ENCODE measurements around the gene PDHX. TPM values are rescaled to one million over a fixed set of nuclear protein-coding genes. Genes with fewer than 3 reads are reported as not detected.

Gene PDHX
- polyA plus RNA-seq, 2 donors = 13.6 to 13.7 TPM

DNA sequence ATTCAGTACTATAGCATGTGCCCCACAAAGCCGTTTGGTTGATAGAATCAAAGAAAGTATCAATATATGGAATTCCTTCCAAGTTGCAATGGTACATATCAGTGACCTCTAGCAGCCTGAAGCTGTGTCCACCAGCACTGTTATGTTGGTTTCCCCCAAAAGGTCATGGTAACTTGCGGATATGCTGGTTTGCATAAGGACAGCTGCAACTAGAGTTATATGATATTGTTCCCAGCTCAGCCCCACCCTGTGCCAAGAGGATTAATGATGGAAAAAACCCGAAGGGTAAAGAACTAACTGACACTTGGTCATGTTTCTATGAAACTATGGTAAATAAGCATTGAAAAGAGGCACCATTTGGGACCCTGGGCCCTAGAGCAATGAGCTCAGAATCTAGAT, 93.5 kb downstream of the PDHX start:
- H3K9me3 ChIP-seq (ENCODE audit: control insufficient read depth in 2 of 2, insufficient read depth in 1 of 2, low read depth in 1 of 2, low read length in 1 of 2) = no peaks in the 10 kb centered on the region
- H3K36me3 ChIP-seq (ENCODE audit: control insufficient read depth in 2 of 2, insufficient read depth in 2 of 2, low read length in 1 of 2) = no peaks in the 10 kb centered on the region
- WGBS, 2 donors = 27 to 29% methylated on average over 3 of the region's 3 CpGs
- H3K4me1 ChIP-seq (ENCODE audit: control insufficient read depth in 2 of 2, insufficient read depth in 2 of 2, low read length in 1 of 2) = peaks cover 0 to 6% of the 10 kb centered on the region in 2 donors
- H3K27ac ChIP-seq (ENCODE audit: low read depth in 2 of 2, low read length in 1 of 2) = peak overlapping the region; percentile 57 to 65
- no peaks in the 10 kb centered on the region for H3K27me3 ChIP-seq (ENCODE audit: control insufficient read depth in 1 of 2, insufficient read depth in 2 of 2, low read length in 2 of 2)
- H3K4me3 ChIP-seq (ENCODE audit: low read depth in 1 of 2, low read length in 2 of 2) = no peak overlapping the region

DNA sequence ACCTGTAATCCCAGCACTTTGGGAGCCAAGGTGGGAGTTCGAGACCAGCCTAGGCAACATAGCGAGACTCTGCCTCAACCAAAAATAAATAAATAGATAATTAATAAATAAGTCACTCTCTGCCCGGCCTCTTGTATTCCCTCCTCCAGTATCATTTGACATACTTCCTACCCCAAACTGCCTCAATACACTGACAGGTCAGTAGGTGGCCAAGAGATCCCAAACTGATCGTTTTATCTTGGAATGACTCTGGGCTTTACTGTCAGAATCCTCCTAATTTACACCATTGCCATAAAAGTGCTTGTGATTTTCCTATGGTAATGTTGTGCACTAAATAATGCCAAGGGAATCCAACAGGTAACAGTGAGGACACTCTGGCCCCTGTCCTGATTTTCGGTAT, 94.2 kb downstream of the PDHX start:
- Histone ChIP-seq H3K27me3 (ENCODE audit: control insufficient read depth in 1 of 2, insufficient read depth in 2 of 2, low read length in 2 of 2) (no peaks in the 10 kb centered on the region), H3K4me3 (ENCODE audit: low read depth in 1 of 2, low read length in 2 of 2) (no peak overlapping the region), H3K36me3 (ENCODE audit: control insufficient read depth in 2 of 2, insufficient read depth in 2 of 2, low read length in 1 of 2) (no peaks in the 10 kb centered on the region), H3K4me1 (ENCODE audit: control insufficient read depth in 2 of 2, insufficient read depth in 2 of 2, low read length in 1 of 2) (peaks cover 0 to 6% of the 10 kb centered on the region in 2 donors), H3K27ac (ENCODE audit: low read depth in 2 of 2, low read length in 1 of 2) (peak overlapping the region; percentile 16 to 65), H3K9me3 (ENCODE audit: control insufficient read depth in 2 of 2, insufficient read depth in 1 of 2, low read depth in 1 of 2, low read length in 1 of 2) (no peaks in the 10 kb centered on the region)
- 68 to 74% methylated on average over 5 of the region's 5 CpGs for WGBS, 2 donors

DNA sequence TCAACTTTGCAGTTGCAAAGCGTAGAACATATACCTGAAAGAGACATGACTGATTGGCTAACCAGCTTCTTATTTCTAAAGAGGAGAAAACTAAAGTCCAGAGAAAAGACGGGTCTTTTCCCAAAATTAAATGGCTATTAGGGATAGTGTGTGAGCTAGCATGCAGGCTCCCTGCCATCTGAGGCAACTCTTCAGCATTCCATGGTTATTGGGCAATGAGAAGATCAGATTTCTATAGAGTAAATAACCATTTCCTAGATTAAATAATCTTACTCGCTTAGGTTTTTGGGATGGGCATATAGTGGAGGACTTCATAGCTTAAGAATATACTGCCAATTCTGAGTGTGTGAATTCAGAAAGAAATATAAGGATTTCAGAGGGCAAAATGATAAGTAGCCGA, 95.0 kb downstream of the PDHX start:
- no peaks in the 10 kb centered on the region for H3K27me3 ChIP-seq (ENCODE audit: control insufficient read depth in 1 of 2, insufficient read depth in 2 of 2, low read length in 2 of 2)
- no peak overlapping the region for H3K27ac ChIP-seq (ENCODE audit: low read depth in 2 of 2, low read length in 1 of 2)
- no peaks in the 10 kb centered on the region for H3K9me3 ChIP-seq (ENCODE audit: control insufficient read depth in 2 of 2, insufficient read depth in 1 of 2, low read depth in 1 of 2, low read length in 1 of 2)
- H3K4me1 ChIP-seq (ENCODE audit: control insufficient read depth in 2 of 2, insufficient read depth in 2 of 2, low read length in 1 of 2) = peaks cover 0 to 6% of the 10 kb centered on the region in 2 donors
- WGBS, 2 donors = 78 to 85% methylated on average over 4 of the region's 4 CpGs
- no peak overlapping the region for H3K4me3 ChIP-seq (ENCODE audit: low read depth in 1 of 2, low read length in 2 of 2)
- no peaks in the 10 kb centered on the region for H3K36me3 ChIP-seq (ENCODE audit: control insufficient read depth in 2 of 2, insufficient read depth in 2 of 2, low read length in 1 of 2)

DNA sequence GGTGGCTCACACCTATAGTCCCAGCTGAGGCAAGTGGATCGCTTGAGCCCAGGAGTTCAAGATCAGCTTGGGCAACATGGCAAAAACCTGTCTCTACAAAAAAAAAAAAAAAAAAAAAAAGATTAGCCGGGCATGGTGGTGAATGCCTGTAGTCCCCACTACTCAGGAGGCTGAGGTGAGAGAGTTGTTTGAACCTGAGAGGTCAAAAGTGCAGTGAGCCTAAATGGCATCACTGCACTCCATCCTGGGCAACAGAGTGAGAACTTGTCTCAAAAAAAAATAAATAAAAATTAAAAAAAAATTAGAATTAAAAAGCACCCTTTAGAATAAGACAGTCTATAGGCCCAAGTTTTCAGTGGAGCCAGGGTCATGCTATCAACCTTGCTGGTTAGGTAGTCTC, 95.5 kb downstream of the PDHX start:
- Histone ChIP-seq H3K4me3 (ENCODE audit: low read depth in 1 of 2, low read length in 2 of 2) (no peak overlapping the region), H3K27me3 (ENCODE audit: control insufficient read depth in 1 of 2, insufficient read depth in 2 of 2, low read length in 2 of 2) (no peaks in the 10 kb centered on the region), H3K4me1 (ENCODE audit: control insufficient read depth in 2 of 2, insufficient read depth in 2 of 2, low read length in 1 of 2) (peaks cover 0 to 6% of the 10 kb centered on the region in 2 donors), H3K36me3 (ENCODE audit: control insufficient read depth in 2 of 2, insufficient read depth in 2 of 2, low read length in 1 of 2) (no peaks in the 10 kb centered on the region), H3K27ac (ENCODE audit: low read depth in 2 of 2, low read length in 1 of 2) (no peak overlapping the region), H3K9me3 (ENCODE audit: control insufficient read depth in 2 of 2, insufficient read depth in 1 of 2, low read depth in 1 of 2, low read length in 1 of 2) (no peaks in the 10 kb centered on the region)
- WGBS, 2 donors = 91 to 95% methylated on average over 2 of the region's 2 CpGs

DNA sequence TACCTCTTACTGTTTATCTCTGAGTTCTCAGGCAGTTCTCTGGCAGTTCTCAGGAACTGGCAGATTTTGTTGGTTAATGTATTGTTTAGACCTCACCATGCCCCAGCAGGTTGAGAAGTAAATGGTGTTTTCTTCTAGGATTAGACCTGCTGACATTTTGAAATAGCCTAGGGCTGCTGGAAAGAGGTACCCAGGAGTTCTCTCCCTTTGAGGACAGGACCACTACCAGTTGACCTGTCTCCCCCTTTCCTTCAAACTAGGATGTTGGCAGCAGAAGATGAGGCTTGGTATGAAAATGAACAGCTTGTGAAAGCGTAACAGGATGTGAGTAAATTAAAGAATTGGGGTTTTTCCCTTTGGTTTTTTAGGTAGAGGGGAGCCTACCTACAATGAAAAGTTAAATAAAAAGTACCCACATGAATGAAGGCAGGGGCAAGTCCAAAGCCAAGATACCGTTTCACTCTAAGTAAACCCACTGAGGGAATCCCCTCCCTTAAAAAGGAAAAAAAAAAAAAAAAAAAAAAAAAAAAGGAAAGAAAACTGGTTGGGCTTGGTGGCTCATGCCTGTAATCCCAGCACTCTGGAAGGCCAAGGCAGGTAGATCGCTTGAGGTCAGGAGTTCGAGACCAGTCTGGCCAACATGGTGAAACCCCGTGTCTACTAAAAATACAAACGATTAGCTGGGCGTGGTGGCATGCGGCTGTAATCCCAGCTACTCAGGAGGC, 96.2 kb downstream of the PDHX start:
- Histone ChIP-seq H3K9me3 (ENCODE audit: control insufficient read depth in 2 of 2, insufficient read depth in 1 of 2, low read depth in 1 of 2, low read length in 1 of 2) (no peaks in the 10 kb centered on the region), H3K27ac (ENCODE audit: low read depth in 2 of 2, low read length in 1 of 2) (no peak overlapping the region), H3K27me3 (ENCODE audit: control insufficient read depth in 1 of 2, insufficient read depth in 2 of 2, low read length in 2 of 2) (no peaks in the 10 kb centered on the region), H3K4me1 (ENCODE audit: control insufficient read depth in 2 of 2, insufficient read depth in 2 of 2, low read length in 1 of 2) (peaks cover 0 to 6% of the 10 kb centered on the region in 2 donors), H3K36me3 (ENCODE audit: control insufficient read depth in 2 of 2, insufficient read depth in 2 of 2, low read length in 1 of 2) (no peaks in the 10 kb centered on the region), H3K4me3 (ENCODE audit: low read depth in 1 of 2, low read length in 2 of 2) (no peak overlapping the region)
- WGBS, 2 donors = 52 to 72% methylated on average over 8 of the region's 8 CpGs

DNA sequence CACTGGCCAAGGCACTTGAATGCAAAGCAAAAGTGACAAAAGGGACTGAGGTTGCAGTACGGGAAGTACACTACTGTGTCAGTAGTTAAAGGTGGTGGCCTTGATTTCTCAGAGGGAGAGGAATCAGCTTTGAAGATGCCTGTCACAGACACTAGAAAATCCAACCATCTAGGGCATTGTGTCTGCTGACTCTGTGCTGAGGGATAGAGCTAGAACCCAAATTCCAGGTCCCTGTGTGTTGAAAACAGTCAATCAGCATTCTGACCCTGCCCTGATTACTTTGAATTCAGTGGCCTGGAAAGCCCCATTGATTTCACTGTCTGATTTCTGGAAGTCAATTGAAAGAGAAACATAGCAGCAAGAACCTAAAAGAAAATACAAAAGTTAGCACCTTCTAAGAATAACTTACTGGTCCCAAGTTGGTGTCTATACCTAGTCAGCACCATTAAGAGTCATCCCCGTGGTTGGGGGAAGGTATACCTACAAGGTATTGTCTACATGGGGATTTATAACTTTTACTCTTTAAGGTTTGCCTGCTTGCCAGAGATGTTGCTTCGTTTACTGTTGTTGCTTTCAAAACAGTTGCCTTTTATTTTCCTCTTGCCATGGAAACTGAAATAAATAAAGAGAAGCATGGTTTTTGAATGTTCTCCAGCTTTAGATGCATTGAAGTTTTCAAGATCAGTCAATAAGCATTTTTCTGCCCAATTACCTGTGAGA, 97.3 kb downstream of the PDHX start:
- H3K4me3 ChIP-seq (ENCODE audit: low read depth in 1 of 2, low read length in 2 of 2) = no peak overlapping the region
- peaks cover 0 to 5% of the 10 kb centered on the region in 2 donors for H3K4me1 ChIP-seq (ENCODE audit: control insufficient read depth in 2 of 2, insufficient read depth in 2 of 2, low read length in 1 of 2)
- H3K27me3 ChIP-seq (ENCODE audit: control insufficient read depth in 1 of 2, insufficient read depth in 2 of 2, low read length in 2 of 2) = no peaks in the 10 kb centered on the region
- H3K27ac ChIP-seq (ENCODE audit: low read depth in 2 of 2, low read length in 1 of 2) = no peak overlapping the region
- no peaks in the 10 kb centered on the region for H3K36me3 ChIP-seq (ENCODE audit: control insufficient read depth in 2 of 2, insufficient read depth in 2 of 2, low read length in 1 of 2)
- H3K9me3 ChIP-seq (ENCODE audit: control insufficient read depth in 2 of 2, insufficient read depth in 1 of 2, low read depth in 1 of 2, low read length in 1 of 2) = no peaks in the 10 kb centered on the region
- 42 to 59% methylated on average over 3 of the region's 3 CpGs for WGBS, 2 donors

DNA sequence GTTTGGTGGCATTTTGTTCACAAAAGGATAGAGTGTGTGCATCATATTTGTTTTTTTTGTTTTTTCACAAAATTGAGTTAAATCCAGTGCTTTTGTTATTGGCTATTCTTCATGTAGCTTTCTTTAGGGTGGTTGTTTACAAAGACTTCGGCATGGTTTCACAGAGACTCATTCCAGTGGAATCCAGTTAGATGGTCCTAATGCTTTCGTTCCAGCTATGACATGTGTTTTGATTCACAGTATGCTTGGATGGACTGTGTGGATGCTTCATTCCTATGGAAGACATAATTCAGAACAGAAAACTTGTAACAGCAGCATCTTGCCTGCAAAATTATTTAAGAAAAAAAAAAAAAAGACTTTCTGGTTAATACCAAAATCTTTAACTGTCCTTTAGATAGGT, 97.9 kb downstream of the PDHX start:
- no peaks in the 10 kb centered on the region for H3K36me3 ChIP-seq (ENCODE audit: control insufficient read depth in 2 of 2, insufficient read depth in 2 of 2, low read length in 1 of 2)
- no peaks in the 10 kb centered on the region for H3K27me3 ChIP-seq (ENCODE audit: control insufficient read depth in 1 of 2, insufficient read depth in 2 of 2, low read length in 2 of 2)
- H3K27ac ChIP-seq (ENCODE audit: low read depth in 2 of 2, low read length in 1 of 2) = no peak overlapping the region
- H3K4me1 ChIP-seq (ENCODE audit: control insufficient read depth in 2 of 2, insufficient read depth in 2 of 2, low read length in 1 of 2) = peaks cover 0 to 4% of the 10 kb centered on the region in 2 donors
- whole genome bisulfite sequencing, 2 donors = 46 to 51% methylated on average over 2 of the region's 2 CpGs
- no peak overlapping the region for H3K4me3 ChIP-seq (ENCODE audit: low read depth in 1 of 2, low read length in 2 of 2)
- no peaks in the 10 kb centered on the region for H3K9me3 ChIP-seq (ENCODE audit: control insufficient read depth in 2 of 2, insufficient read depth in 1 of 2, low read depth in 1 of 2, low read length in 1 of 2)

DNA sequence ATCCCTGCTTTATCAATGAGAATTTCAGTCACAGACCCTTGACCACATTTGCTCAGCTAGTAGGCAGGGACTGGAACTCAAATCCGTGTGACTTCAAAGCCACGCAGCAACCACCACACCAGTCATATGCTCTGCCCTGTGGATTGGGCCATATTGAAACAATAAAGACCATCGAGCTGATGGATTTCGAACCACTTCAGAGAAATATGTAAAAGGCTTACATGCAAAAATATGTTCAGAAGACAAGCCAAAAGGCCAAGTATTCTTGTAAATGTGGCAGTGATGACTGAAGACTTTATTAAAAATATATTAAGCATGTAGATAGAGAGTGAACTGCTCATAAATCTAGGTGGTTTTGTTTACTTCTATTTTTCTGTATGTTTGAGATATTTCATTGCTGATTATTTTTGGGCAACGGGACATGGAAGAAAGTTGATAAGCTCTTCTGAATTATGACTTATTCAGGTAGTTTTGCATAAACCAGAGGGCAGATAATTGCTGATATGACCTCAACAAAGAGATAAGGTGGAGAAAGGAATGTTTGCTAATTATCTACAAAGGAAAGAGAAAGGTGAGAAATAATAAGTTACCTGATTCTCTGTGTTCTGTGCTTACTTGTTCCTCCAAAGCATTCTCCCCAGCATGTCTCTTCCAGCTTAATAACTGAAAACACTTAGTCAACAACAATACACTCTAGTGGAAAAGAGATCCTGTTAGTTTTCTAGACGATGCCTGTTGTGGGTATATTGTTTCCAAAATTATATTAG, 99.4 kb downstream of the PDHX start:
- no peaks in the 10 kb centered on the region for H3K27me3 ChIP-seq (ENCODE audit: control insufficient read depth in 1 of 2, insufficient read depth in 2 of 2, low read length in 2 of 2)
- H3K36me3 ChIP-seq (ENCODE audit: control insufficient read depth in 2 of 2, insufficient read depth in 2 of 2, low read length in 1 of 2) = no peaks in the 10 kb centered on the region
- H3K4me1 ChIP-seq (ENCODE audit: control insufficient read depth in 2 of 2, insufficient read depth in 2 of 2, low read length in 1 of 2) = peaks cover 0 to 2% of the 10 kb centered on the region in 2 donors
- H3K9me3 ChIP-seq (ENCODE audit: control insufficient read depth in 2 of 2, insufficient read depth in 1 of 2, low read depth in 1 of 2, low read length in 1 of 2) = no peaks in the 10 kb centered on the region
- no peak overlapping the region for H3K4me3 ChIP-seq (ENCODE audit: low read depth in 1 of 2, low read length in 2 of 2)
- 77 to 85% methylated on average over 6 of the region's 6 CpGs for WGBS, 2 donors
- H3K27ac ChIP-seq (ENCODE audit: low read depth in 2 of 2, low read length in 1 of 2) = no peak overlapping the region

DNA sequence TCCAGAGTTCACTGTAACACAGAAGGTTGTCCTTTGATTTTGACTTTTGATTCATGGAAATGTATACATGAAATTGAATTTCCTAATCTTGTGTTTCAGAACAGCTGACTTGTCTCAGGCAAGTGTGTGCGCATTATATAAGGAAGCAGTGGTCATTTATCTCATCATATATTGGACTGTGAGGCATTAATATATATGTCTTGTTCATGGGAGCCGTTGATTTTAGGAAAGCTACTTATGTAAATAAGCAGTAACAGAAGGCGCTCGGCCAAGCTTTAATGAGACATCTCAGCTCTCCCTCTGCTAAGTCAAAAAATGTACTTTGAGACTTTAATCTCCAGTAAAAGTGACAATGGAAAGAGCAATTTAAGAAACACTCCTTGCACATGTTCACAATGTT, 100.5 kb downstream of the PDHX start:
- Histone ChIP-seq H3K4me1 (ENCODE audit: control insufficient read depth in 2 of 2, insufficient read depth in 2 of 2, low read length in 1 of 2) (peaks cover 0 to 2% of the 10 kb centered on the region in 2 donors), H3K4me3 (ENCODE audit: low read depth in 1 of 2, low read length in 2 of 2) (no peak overlapping the region), H3K9me3 (ENCODE audit: control insufficient read depth in 2 of 2, insufficient read depth in 1 of 2, low read depth in 1 of 2, low read length in 1 of 2) (no peaks in the 10 kb centered on the region), H3K27ac (ENCODE audit: low read depth in 2 of 2, low read length in 1 of 2) (no peak overlapping the region), H3K36me3 (ENCODE audit: control insufficient read depth in 2 of 2, insufficient read depth in 2 of 2, low read length in 1 of 2) (no peaks in the 10 kb centered on the region), H3K27me3 (ENCODE audit: control insufficient read depth in 1 of 2, insufficient read depth in 2 of 2, low read length in 2 of 2) (no peaks in the 10 kb centered on the region)
- 66 to 71% methylated on average over 4 of the region's 4 CpGs for WGBS, 2 donors
